Mesenchymal stem cell (in vitro differentiated cells and primary cell): ENCODE results near the gene ANOS1.

Experiments
- DNase-seq: peaks from one replicate; pipeline ENCODE4 v3.0.0-alpha.2; 2013
- H2AFZ ChIP-seq: one replicate; pipeline ENCODE4 v1.6.1; 2013; ENCODE audit warnings: low read depth, mild to moderate bottlenecking, control low read depth, inconsistent platforms, low read length, moderate library complexity
- H2AK5ac ChIP-seq: 2 replicates; pipeline ENCODE4 v1.6.1; 2013; ENCODE audit warnings: low read length, moderate library complexity, mild to moderate bottlenecking, inconsistent platforms; ENCODE audit not compliant: severe bottlenecking
- H2BK120ac ChIP-seq: one replicate; pipeline ENCODE4 v1.6.1; 2013; ENCODE audit warnings: low read depth, mild to moderate bottlenecking, inconsistent platforms, low read length, moderate library complexity
- H2BK12ac ChIP-seq, 2 experiments: one replicate each; pipeline ENCODE4 v1.6.1; 2013; ENCODE audit warnings: inconsistent platforms in 2 of 2, low read length in 2 of 2, mild to moderate bottlenecking in 2 of 2, moderate library complexity in 2 of 2, control low read depth in 1 of 2
- H2BK15ac ChIP-seq: one replicate; pipeline ENCODE4 v1.6.1; 2013; ENCODE audit warnings: mild to moderate bottlenecking, low read depth, inconsistent platforms; ENCODE audit not compliant: poor library complexity, severe bottlenecking
- H2BK5ac ChIP-seq: 2 replicates; pipeline ENCODE4 v1.6.1; 2013; ENCODE audit warnings: low read depth, mild to moderate bottlenecking, low read length, control low read depth, inconsistent platforms; ENCODE audit not compliant: poor library complexity, severe bottlenecking
- H3K14ac ChIP-seq, 2 experiments: one replicate each; pipeline ENCODE4 v1.6.1; 2013; ENCODE audit warnings: inconsistent platforms in 2 of 2, low read length in 2 of 2, control low read depth in 1 of 2, mild to moderate bottlenecking in 1 of 2, moderate library complexity in 1 of 2
- H3K18ac ChIP-seq, 2 experiments: one replicate each; pipeline ENCODE4 v1.6.1; 2013; ENCODE audit warnings: inconsistent platforms in 2 of 2, low read length in 2 of 2, control low read depth in 1 of 2, low read depth in 1 of 2, mild to moderate bottlenecking in 1 of 2
- H3K23ac ChIP-seq, 2 experiments: one replicate each; pipeline ENCODE4 v1.6.1; 2013; ENCODE audit warnings: inconsistent platforms in 2 of 2, low read length in 2 of 2, mild to moderate bottlenecking in 2 of 2, moderate library complexity in 2 of 2, control low read depth in 1 of 2
- H3K27ac ChIP-seq: 2 replicates; pipeline ENCODE4 v1.5.1; 2013; ENCODE audit warnings: mild to moderate bottlenecking, moderate library complexity, low read length, control low read depth, inconsistent platforms; ENCODE audit not compliant: poor library complexity, severe bottlenecking
- H3K27me3 ChIP-seq, 2 experiments: 2 replicates each; pipeline versions ENCODE4 v1.6.1 to v1.7.0; 2013; ENCODE audit warnings: low read length in 2 of 2, mild to moderate bottlenecking in 2 of 2, moderate library complexity in 2 of 2, control low read depth in 1 of 2, inconsistent platforms in 1 of 2; ENCODE audit not compliant: control insufficient read depth in 1 of 2, insufficient read depth in 1 of 2
- H3K36me3 ChIP-seq, 2 experiments: 2 replicates each; pipeline versions ENCODE4 v1.6.1 to v1.7.0; 2013; ENCODE audit warnings: low read length in 2 of 2, control low read depth in 1 of 2, inconsistent platforms in 1 of 2, low read depth in 1 of 2, mild to moderate bottlenecking in 1 of 2; ENCODE audit not compliant: insufficient read depth in 2 of 2, control insufficient read depth in 1 of 2
- H3K4ac ChIP-seq, 2 experiments: one replicate each; pipeline ENCODE4 v1.6.1; 2013; ENCODE audit warnings: inconsistent platforms in 2 of 2, low read length in 2 of 2, mild to moderate bottlenecking in 2 of 2, moderate library complexity in 2 of 2, control low read depth in 1 of 2, low read depth in 1 of 2
- H3K4me1 ChIP-seq: 2 replicates; pipeline ENCODE4 v1.6.1; 2013; ENCODE audit warnings: low read depth, low read length, control low read depth; ENCODE audit not compliant: control insufficient read depth, insufficient read depth
- H3K4me2 ChIP-seq: 2 replicates; pipeline ENCODE4 v1.6.1; 2013; ENCODE audit warnings: low read length, mild to moderate bottlenecking, inconsistent platforms; ENCODE audit not compliant: poor library complexity, severe bottlenecking
- H3K4me3 ChIP-seq, 2 experiments: 2 replicates each; pipeline versions ENCODE4 v1.5.1 to v1.7.0; 2013; ENCODE audit warnings: low read length in 2 of 2, mild to moderate bottlenecking in 2 of 2, control low read depth in 1 of 2, low read depth in 1 of 2; ENCODE audit not compliant: insufficient read depth in 1 of 2
- H3K79me1 ChIP-seq: replicated peaks from 2 replicates; pipeline ENCODE4 v1.6.1; 2013; ENCODE audit warnings: mild to moderate bottlenecking, control low read depth, low read length, inconsistent platforms; ENCODE audit not compliant: poor library complexity, severe bottlenecking
- H3K9ac ChIP-seq: 2 replicates; pipeline ENCODE4 v1.7.0; 2013; ENCODE audit warnings: mild to moderate bottlenecking, low read length, moderate library complexity
- H3K9me3 ChIP-seq: 2 replicates; pipeline ENCODE4 v1.7.0; 2013; ENCODE audit warnings: mild to moderate bottlenecking, low read length; ENCODE audit not compliant: control insufficient read depth
- H4K8ac ChIP-seq: one replicate; pipeline ENCODE4 v1.6.1; 2013; ENCODE audit warnings: inconsistent platforms, mild to moderate bottlenecking, low read length, moderate library complexity
- H4K91ac ChIP-seq: one replicate; pipeline ENCODE4 v1.6.1; 2013; ENCODE audit warnings: mild to moderate bottlenecking, low read length, inconsistent platforms
- WGBS: methylation state at CpG from one replicate; pipeline ENCODE4 v1.1.7; 2013; ENCODE audit warnings: mixed read lengths; 5-methylcytosine and 5-hydroxymethylcytosine counted together

ANOS1 gene

GRCh38 chrX:8728932-8729535, 2.9 kb downstream of the ANOS1 start:
- 84% methylated on average over 7 of the region's 11 CpGs for WGBS
- H4K8ac ChIP-seq, result no peak overlapping the region
- no peaks in the 10 kb centered on the region for H3K79me1 ChIP-seq
- no peak overlapping the region for H3K4me2 ChIP-seq
- no peak overlapping the region for H3K4me3 ChIP-seq
- peaks cover 10% of the 10 kb centered on the region for H3K4me1 ChIP-seq
- H3K18ac ChIP-seq, result no peak overlapping the region
- no peak overlapping the region for H3K9ac ChIP-seq
- no peak overlapping the region for H2BK15ac ChIP-seq
- no peak overlapping the region for H4K91ac ChIP-seq
- H2BK120ac ChIP-seq, result no peak overlapping the region
- H3K23ac ChIP-seq, result no peak overlapping the region
- DNase-seq, result no peak
- H3K9me3 ChIP-seq, result no peaks in the 10 kb centered on the region
- peaks cover 0 to 69% of the 10 kb centered on the region in 2 experiments for H3K27me3 ChIP-seq
- H2AK5ac ChIP-seq, result no peak overlapping the region
- no peak overlapping the region for H2AFZ ChIP-seq
- H3K14ac ChIP-seq, result no peak overlapping the region
- H3K36me3 ChIP-seq, result no peaks in the 10 kb centered on the region
- no peak overlapping the region for H3K4ac ChIP-seq
- H2BK5ac ChIP-seq, result no peak overlapping the region
- H3K27ac ChIP-seq, result no peak overlapping the region
- H2BK12ac ChIP-seq, result no peak overlapping the region

- H3K27ac ChIP-seq, result no peak overlapping the region
- H3K18ac ChIP-seq, result peak overlapping the region in 1 of 2 experiments; percentile 12
- no peak overlapping the region for H3K23ac ChIP-seq
- no peak overlapping the region for H2BK5ac ChIP-seq
- no peaks in the 10 kb centered on the region for H3K79me1 ChIP-seq
- H4K91ac ChIP-seq, result no peak overlapping the region
- H3K4me1 ChIP-seq, result peaks cover 6% of the 10 kb centered on the region
- H2AFZ ChIP-seq, result no peak overlapping the region
- H3K9me3 ChIP-seq, result no peaks in the 10 kb centered on the region
- no peak overlapping the region for H2BK15ac ChIP-seq
- no peak overlapping the region for H3K14ac ChIP-seq
- no peak overlapping the region for H2BK12ac ChIP-seq
- no peak overlapping the region for H3K9ac ChIP-seq
- H2BK120ac ChIP-seq, result no peak overlapping the region
- no peak overlapping the region for H2AK5ac ChIP-seq
- 20% methylated on average over 6 of the region's 7 CpGs for WGBS
- no peak overlapping the region for H3K4me3 ChIP-seq
- H3K4me2 ChIP-seq, result no peak overlapping the region
- DNase-seq, result peak; percentile 35
- H3K27me3 ChIP-seq, result peaks cover 0 to 42% of the 10 kb centered on the region in 2 experiments
- no peak overlapping the region for H3K4ac ChIP-seq
- H3K36me3 ChIP-seq, result no peaks in the 10 kb centered on the region
- H4K8ac ChIP-seq, result no peak overlapping the region
These were observed 5.8 kb downstream of the ANOS1 start for GRCh38 chrX:8726031-8726652.

- Histone ChIP-seq H3K4me2 (no peak overlapping the region), H2BK12ac (no peak overlapping the region), H3K9ac (no peak overlapping the region), H2AK5ac (no peak overlapping the region), H4K91ac (no peak overlapping the region), H2BK5ac (no peak overlapping the region), H3K36me3 (no peaks in the 10 kb centered on the region), H3K4me1 (peaks cover 1% of the 10 kb centered on the region), H3K4ac (no peak overlapping the region), H3K79me1 (no peaks in the 10 kb centered on the region), H3K27ac (no peak overlapping the region), H2BK15ac (no peak overlapping the region), H2AFZ (no peak overlapping the region), H3K27me3 (peaks cover 0 to 26% of the 10 kb centered on the region in 2 experiments), H3K14ac (no peak overlapping the region), H3K18ac (no peak overlapping the region), H3K4me3 (no peak overlapping the region), H2BK120ac (no peak overlapping the region), H3K9me3 (no peaks in the 10 kb centered on the region), H3K23ac (no peak overlapping the region), H4K8ac (no peak overlapping the region)
- 32% methylated on average over 6 of the region's 7 CpGs for WGBS
- no peak for DNase-seq
These were observed 7.6 kb downstream of the ANOS1 start for GRCh38 chrX:8724300-8724699.

GRCh38 chrX:8721536-8721935, 10.4 kb downstream of the ANOS1 start:
- Histone ChIP-seq H2AFZ (no peak overlapping the region), H3K4me1 (peaks cover 1% of the 10 kb centered on the region), H3K4ac (no peak overlapping the region), H3K14ac (no peak overlapping the region), H3K36me3 (no peaks in the 10 kb centered on the region), H3K18ac (no peak overlapping the region), H3K9ac (no peak overlapping the region), H4K8ac (no peak overlapping the region), H3K4me3 (no peak overlapping the region), H2BK120ac (no peak overlapping the region), H2AK5ac (no peak overlapping the region), H3K27me3 (peaks cover 0 to 11% of the 10 kb centered on the region in 2 experiments), H3K79me1 (no peaks in the 10 kb centered on the region), H3K23ac (no peak overlapping the region), H3K9me3 (no peaks in the 10 kb centered on the region), H2BK5ac (no peak overlapping the region), H3K4me2 (no peak overlapping the region), H3K27ac (no peak overlapping the region), H2BK15ac (no peak overlapping the region), H4K91ac (no peak overlapping the region), H2BK12ac (no peak overlapping the region)
- WGBS, result 87% methylated on average over 2 of the region's 2 CpGs
- no peak for DNase-seq
